Keratinocyte (primary cell): Measurements from ENCODE around the gene SF1.

Experiments
- EZH2 ChIP-seq: IDR thresholded peaks from one replicate; pipeline ENCODE4 v1.6.1; 2012; ENCODE audit warnings: inconsistent platforms, mild to moderate bottlenecking, low read length, moderate library complexity
- TF ChIP-seq, protein P1 (sequence below), 3 experiments: IDR thresholded peaks in 1 of 3; conservative IDR thresholded peaks in 1 of 3; optimal IDR thresholded peaks in 1 of 3; 2 replicates in 2 of 3; 3 replicates in 1 of 3; pipeline versions ENCODE3 to v1.5.1; 2011; ENCODE audit warnings: low read length in 3 of 3, mild to moderate bottlenecking in 3 of 3, moderate library complexity in 2 of 3, control low read depth in 1 of 3, inconsistent platforms in 1 of 3; ENCODE audit not compliant: insufficient read depth in 2 of 3; ENCODE audit errors: extremely low read depth in 1 of 3

DNA sequence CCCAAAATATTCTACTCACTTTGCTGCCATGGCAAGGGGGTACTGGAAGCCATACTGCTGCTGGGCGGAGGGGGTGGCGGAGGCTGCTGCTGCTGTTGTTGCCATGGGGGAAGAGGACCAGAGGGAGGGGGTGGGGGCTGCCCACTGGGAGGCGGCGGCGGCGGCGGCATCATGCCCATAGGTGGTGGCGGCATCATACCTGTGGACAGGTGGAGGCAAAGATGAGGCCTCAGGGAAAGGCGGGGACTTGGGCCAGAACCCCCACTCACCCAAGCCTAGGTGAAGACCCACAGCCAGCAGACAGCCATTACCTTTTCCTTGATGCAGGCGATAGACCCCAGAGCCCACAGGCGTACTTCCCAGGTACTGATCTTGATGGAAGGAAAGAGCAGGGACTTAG is 11.5 kb downstream of the SF1 start:
- TF ChIP-seq EZH2, result no peak
- TF ChIP-seq, protein P1, sequence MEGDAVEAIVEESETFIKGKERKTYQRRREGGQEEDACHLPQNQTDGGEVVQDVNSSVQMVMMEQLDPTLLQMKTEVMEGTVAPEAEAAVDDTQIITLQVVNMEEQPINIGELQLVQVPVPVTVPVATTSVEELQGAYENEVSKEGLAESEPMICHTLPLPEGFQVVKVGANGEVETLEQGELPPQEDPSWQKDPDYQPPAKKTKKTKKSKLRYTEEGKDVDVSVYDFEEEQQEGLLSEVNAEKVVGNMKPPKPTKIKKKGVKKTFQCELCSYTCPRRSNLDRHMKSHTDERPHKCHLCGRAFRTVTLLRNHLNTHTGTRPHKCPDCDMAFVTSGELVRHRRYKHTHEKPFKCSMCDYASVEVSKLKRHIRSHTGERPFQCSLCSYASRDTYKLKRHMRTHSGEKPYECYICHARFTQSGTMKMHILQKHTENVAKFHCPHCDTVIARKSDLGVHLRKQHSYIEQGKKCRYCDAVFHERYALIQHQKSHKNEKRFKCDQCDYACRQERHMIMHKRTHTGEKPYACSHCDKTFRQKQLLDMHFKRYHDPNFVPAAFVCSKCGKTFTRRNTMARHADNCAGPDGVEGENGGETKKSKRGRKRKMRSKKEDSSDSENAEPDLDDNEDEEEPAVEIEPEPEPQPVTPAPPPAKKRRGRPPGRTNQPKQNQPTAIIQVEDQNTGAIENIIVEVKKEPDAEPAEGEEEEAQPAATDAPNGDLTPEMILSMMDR (optimal IDR thresholded peaks at IDR 0.05 in 1 of 3, IDR thresholded peaks at IDR 0.05 in 1 of 3, conservative IDR thresholded peaks at IDR 0.05 in 1 of 3; ENCODE audit: extremely low read depth in 1 of 3, insufficient read depth in 2 of 3, low read length in 3 of 3), result no peak
